ENCODE results near the gene PRKG1.

- TF ChIP-seq POLR2A (IDR thresholded peaks at IDR 0.05) (no peak), CTCF (IDR thresholded peaks at IDR 0.05) (no peak)
Observed at GRCh38 chr10:51708609-51709008, 634.3 kb downstream of the PRKG1 start.
